Tibial artery (tissue), 4 donors: Measurements from ENCODE around the gene ACP7.

Experiments
- DNase-seq, 2 donors: peaks; one replicate each; pipeline ENCODE4 v3.0.0-alpha.2; 2019
- H3K27ac ChIP-seq, 2 donors: fragments of 200-600 bp; sonication (generic) in 1 of 2; 1 replicate in 1 of 2; 2 replicates in 1 of 2; pipeline ENCODE4 v1.5.1; 2018 to 2019; ENCODE audit warnings: mild to moderate bottlenecking in 1 of 2
- H3K27me3 ChIP-seq, 2 donors: fragments of 200-600 bp; sonication (generic) in 1 of 2; one replicate each; pipeline versions ENCODE4 v1.5.1 to v1.6.0; 2016 to 2019
- H3K36me3 ChIP-seq, 3 donors: fragments of 200-600 bp; sonication (generic) in 2 of 3; one replicate each; pipeline ENCODE4 v1.5.1; 2016 to 2019; ENCODE audit warnings: mild to moderate bottlenecking in 2 of 3
- H3K4me1 ChIP-seq, 4 donors: fragments of 200-600 bp; sonication (generic) in 2 of 4; 1 replicate in 3 of 4; 2 replicates in 1 of 4; pipeline ENCODE4 v1.5.1; 2016 to 2019
- H3K4me3 ChIP-seq, 2 donors: fragments of 200-600 bp; sonication (generic) in 1 of 2; 1 replicate in 1 of 2; 2 replicates in 1 of 2; pipeline ENCODE4 v1.5.1; 2018 to 2019; ENCODE audit warnings: mild to moderate bottlenecking in 2 of 2
- H3K9me3 ChIP-seq, 3 donors: fragments of 200-600 bp; sonication (generic) in 1 of 3; one replicate each; pipeline ENCODE4 v1.5.1; 2016 to 2019
- intact Hi-C: fragments of 100-400 bp; cut with DNase I; formaldehyde crosslinking; loops from one replicate; pipeline ENCODE4 v1.15.0; 2023; ENCODE audit warnings: low total_unique reads
- TF ChIP-seq, protein P1 (sequence below), 2 experiments: fragments of 200-600 bp in 1 of 2; fragments of 450-650 bp in 1 of 2; IDR thresholded peaks; one replicate each; pipeline ENCODE4 v1.5.1; 2017 to 2019; ENCODE audit warnings: antibody characterized with exemption in 2 of 2, mild to moderate bottlenecking in 1 of 2, moderate library complexity in 1 of 2

The ACP7 gene

DNA sequence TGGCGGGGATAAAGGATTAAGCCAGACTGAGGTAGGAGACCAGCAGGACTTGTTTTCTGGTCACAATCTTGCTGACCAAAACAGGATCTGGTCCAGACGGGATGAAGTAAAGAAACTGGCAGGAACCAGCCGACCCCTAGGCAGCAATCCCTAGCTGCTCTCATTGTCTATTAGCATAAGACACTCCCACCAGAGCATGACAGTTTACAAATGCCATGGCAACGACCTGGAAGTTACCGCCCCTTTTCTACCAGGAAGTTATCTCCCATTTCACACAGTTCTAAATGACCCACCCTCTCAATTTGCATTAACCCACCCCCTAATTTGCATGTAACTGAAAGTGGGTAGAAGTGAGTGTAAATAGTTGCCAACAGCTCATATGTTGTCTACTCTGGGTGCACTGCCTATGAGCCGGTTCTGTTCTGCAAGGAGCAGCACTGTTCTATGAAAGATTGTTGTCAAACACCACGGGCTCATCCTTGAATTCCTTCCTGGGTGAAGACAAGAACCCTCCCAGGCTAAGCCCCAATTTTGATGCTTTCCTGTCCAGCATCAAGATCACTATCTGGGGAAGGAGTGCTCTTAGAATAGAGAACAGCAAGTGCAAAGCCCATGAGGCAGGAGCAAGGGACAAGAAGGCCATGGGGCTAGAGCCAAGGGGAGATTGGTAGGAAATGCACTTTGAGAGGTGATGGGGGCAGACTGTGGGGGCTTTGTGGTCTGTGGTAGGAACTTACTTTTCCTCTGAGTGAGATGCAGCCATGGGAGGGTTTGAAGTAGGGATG lies 37.9 kb upstream of the ACP7 start:
- H3K27ac ChIP-seq: no peak overlapping the region
- TF ChIP-seq, protein P1, sequence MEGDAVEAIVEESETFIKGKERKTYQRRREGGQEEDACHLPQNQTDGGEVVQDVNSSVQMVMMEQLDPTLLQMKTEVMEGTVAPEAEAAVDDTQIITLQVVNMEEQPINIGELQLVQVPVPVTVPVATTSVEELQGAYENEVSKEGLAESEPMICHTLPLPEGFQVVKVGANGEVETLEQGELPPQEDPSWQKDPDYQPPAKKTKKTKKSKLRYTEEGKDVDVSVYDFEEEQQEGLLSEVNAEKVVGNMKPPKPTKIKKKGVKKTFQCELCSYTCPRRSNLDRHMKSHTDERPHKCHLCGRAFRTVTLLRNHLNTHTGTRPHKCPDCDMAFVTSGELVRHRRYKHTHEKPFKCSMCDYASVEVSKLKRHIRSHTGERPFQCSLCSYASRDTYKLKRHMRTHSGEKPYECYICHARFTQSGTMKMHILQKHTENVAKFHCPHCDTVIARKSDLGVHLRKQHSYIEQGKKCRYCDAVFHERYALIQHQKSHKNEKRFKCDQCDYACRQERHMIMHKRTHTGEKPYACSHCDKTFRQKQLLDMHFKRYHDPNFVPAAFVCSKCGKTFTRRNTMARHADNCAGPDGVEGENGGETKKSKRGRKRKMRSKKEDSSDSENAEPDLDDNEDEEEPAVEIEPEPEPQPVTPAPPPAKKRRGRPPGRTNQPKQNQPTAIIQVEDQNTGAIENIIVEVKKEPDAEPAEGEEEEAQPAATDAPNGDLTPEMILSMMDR (IDR thresholded peaks at IDR 0.05): no peak
- no peak for DNase-seq

DNA sequence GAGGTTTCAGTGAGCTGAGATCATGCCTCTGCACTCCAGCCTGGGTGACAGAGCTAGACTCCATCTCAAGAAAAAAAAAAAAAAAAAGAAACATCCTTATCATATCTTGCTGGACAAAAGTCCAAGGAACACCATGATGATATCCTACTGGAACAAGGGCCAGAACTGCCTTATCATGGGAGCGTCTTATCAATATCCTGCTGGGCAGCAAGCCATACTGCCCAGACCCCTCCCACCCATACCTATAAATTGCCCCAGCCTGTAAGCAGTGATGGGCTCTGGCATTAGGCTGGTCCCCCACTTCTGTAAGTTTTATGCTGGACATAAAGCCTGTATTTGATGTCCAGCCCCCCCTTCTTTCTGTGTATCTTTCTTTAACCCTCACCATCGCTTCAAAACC lies 37.1 kb upstream of the ACP7 start:
- Histone ChIP-seq H3K27me3 (peaks cover 0 to 10% of the 10 kb centered on the region in 2 donors), H3K36me3 (no peaks in the 10 kb centered on the region)
- intact Hi-C loops: no loop called here

More for the DNA sequence above, 37.9 kb upstream of the ACP7 start:
- H3K4me3 ChIP-seq: no peak overlapping the region
- H3K36me3 ChIP-seq: no peaks in the 10 kb centered on the region
- no peaks in the 10 kb centered on the region for H3K9me3 ChIP-seq
- peaks cover 0 to 7% of the 10 kb centered on the region in 2 donors for H3K27me3 ChIP-seq
- H3K4me1 ChIP-seq: no peaks in the 10 kb centered on the region
- intact Hi-C loops: no loop called here

DNA sequence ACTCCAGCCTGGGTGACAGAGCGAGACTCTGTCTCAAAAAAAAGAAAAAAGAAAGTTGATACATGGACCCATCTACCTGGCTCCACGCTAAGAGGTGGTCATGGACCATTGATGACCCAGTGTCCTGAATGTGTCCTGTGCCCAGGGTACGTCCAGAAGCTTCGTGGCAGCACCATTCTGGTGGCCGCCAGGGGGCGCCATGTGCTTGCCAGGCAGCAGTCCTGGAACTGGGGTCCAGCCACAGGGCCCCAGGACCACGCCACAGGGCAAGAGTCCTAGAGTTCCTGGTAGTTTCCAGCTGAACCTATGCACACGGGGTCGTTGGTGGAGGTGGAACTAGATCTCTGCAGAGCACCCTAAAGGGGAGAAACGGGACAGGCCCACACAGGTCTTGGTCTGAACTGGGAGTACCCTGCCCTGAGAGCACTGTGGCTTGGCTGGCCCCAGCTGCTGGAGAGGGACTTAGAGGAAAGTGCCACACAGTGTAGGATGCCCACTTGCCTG lies 31.9 kb upstream of the ACP7 start:
- intact Hi-C loops: no loop called here

More for the DNA sequence above, 37.1 kb upstream of the ACP7 start:
- no peak for DNase-seq
- Histone ChIP-seq H3K4me1 (no peaks in the 10 kb centered on the region), H3K4me3 (no peak overlapping the region), H3K9me3 (no peaks in the 10 kb centered on the region), H3K27ac (no peak overlapping the region)
- TF ChIP-seq, protein P1 (IDR thresholded peaks at IDR 0.05): no peak

DNA sequence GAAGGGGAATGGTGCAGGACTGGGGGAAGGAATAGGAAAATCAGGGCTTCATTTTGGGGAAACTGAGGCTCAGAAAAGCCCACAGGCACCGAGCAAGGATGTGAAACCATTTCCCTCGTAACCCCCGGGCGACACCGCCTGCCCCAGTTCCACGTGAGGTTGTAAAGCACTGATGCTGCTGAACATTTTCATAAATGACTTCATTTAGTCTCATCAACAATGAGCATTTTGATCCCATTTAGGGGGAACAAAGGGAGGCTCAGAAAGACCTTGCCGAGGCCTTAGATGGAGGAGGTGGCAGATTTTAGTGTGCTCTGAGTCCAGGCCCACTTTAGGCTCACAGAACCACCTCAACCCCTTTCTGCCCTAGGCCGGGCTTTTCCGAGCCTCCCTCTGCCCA lies 31.3 kb upstream of the ACP7 start:
- intact Hi-C loops: no loop called here
- H3K27ac ChIP-seq: no peak overlapping the region
- peaks cover 0 to 7% (median 5%) of the 10 kb centered on the region in 3 donors for H3K9me3 ChIP-seq
- no peak for DNase-seq
- H3K4me3 ChIP-seq: no peak overlapping the region
- H3K27me3 ChIP-seq: peaks cover 0 to 7% of the 10 kb centered on the region in 2 donors
- TF ChIP-seq, protein P1 (IDR thresholded peaks at IDR 0.05): no peak
- no peaks in the 10 kb centered on the region for H3K36me3 ChIP-seq
- H3K4me1 ChIP-seq: no peaks in the 10 kb centered on the region

More for the DNA sequence above, 31.9 kb upstream of the ACP7 start:
- Histone ChIP-seq H3K36me3 (no peaks in the 10 kb centered on the region), H3K4me1 (no peaks in the 10 kb centered on the region), H3K27me3 (peaks cover 0 to 7% of the 10 kb centered on the region in 2 donors), H3K27ac (no peak overlapping the region), H3K4me3 (no peak overlapping the region), H3K9me3 (peaks cover 0 to 7% (median 5%) of the 10 kb centered on the region in 3 donors)
- DNase-seq: peak in 1 of 2 donors; percentile 33
- TF ChIP-seq, protein P1 (IDR thresholded peaks at IDR 0.05): peak; percentile 54 to 71

DNA sequence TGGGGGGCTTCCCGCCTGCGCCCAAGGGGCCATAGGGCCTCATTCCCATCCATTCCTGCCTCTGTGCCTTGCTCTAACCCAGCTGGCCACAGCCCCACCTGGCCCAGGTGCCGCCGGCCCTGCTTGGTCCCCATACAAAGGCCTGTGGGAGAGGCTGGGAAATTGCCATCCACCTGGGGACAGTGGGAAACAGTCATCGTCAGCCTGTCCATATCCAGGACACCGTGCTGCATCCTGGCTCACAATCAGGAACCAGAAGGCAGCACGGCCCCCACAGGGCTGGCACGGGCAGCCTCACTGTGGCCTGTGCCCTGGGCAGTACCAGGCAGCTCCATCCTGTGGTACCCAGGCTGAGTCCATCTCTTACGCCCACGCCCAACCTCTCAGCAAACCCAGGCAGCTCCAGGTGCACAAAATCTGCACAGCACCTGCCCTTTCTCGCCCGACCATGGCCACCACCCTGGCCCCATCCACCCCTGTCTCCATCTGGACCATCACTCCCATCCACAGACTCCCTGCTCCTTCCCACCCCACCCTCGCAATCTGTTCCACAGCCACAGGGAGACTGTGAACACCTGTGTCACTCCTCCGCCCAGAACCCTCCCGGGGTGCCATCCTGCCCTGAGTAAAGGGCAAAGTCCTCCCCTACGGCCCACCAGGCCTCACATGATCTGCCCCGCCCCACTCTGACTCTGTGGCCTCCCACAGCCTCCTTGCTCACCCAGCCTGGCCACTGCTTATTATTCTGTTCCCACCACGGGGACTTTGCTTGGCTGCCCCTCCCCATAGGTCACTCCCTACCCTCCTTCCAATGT lies 30.7 kb upstream of the ACP7 start:
- intact Hi-C loops: no loop called here
- H3K27me3 ChIP-seq: peaks cover 0 to 7% of the 10 kb centered on the region in 2 donors

More for the DNA sequence above, 30.7 kb upstream of the ACP7 start:
- peaks cover 0 to 7% (median 5%) of the 10 kb centered on the region in 3 donors for H3K9me3 ChIP-seq
- no peak for DNase-seq
- no peaks in the 10 kb centered on the region for H3K36me3 ChIP-seq
- no peaks in the 10 kb centered on the region for H3K4me1 ChIP-seq
- TF ChIP-seq, protein P1 (IDR thresholded peaks at IDR 0.05): no peak
- no peak overlapping the region for H3K4me3 ChIP-seq
- H3K27ac ChIP-seq: no peak overlapping the region
